Measurements from ENCODE around the gene ZNF407.

The ZNF407 gene

GRCh38 chr18:74679006-74679678 lies 81.5 kb downstream of the ZNF407 start:
- no peak for DNase-seq (ENCODE audit: low spot score)

GRCh38 chr18:74679679-74680076 lies 82.0 kb downstream of the ZNF407 start:
- DNase-seq (ENCODE audit: low spot score) = no peak

GRCh38 chr18:74682141-74682990 lies 84.7 kb downstream of the ZNF407 start:
- no peak for DNase-seq (ENCODE audit: low spot score)

GRCh38 chr18:74682991-74683297 lies 85.3 kb downstream of the ZNF407 start:
- DNase-seq (ENCODE audit: low spot score) = no peak

GRCh38 chr18:74683573-74683972 lies 85.9 kb downstream of the ZNF407 start:
- DNase-seq (ENCODE audit: low spot score) = no peak

GRCh38 chr18:74689251-74689650 lies 91.6 kb downstream of the ZNF407 start:
- no peak for DNase-seq (ENCODE audit: low spot score)

GRCh38 chr18:74692367-74693013 lies 94.8 kb downstream of the ZNF407 start:
- DNase-seq (ENCODE audit: low spot score) = no peak

- DNase-seq (ENCODE audit: low spot score) = no peak
Measured at GRCh38 chr18:74694436-74694835, 96.8 kb downstream of the ZNF407 start.

- no peak for DNase-seq (ENCODE audit: low spot score)
Measured at GRCh38 chr18:74695170-74695569, 97.5 kb downstream of the ZNF407 start.

- DNase-seq (ENCODE audit: low spot score) = no peak
Measured at GRCh38 chr18:74698881-74699280, 101.2 kb downstream of the ZNF407 start.

- DNase-seq (ENCODE audit: low spot score) = no peak
Measured at GRCh38 chr18:74699455-74699854, 101.8 kb downstream of the ZNF407 start.

- no peak for DNase-seq (ENCODE audit: low spot score)
Measured at GRCh38 chr18:74702950-74703349, 105.3 kb downstream of the ZNF407 start.

GRCh38 chr18:74708169-74708568 lies 110.5 kb downstream of the ZNF407 start:
- no peak for DNase-seq (ENCODE audit: low spot score)

GRCh38 chr18:74709452-74709851 lies 111.8 kb downstream of the ZNF407 start:
- DNase-seq (ENCODE audit: low spot score) = no peak

- no peak for DNase-seq (ENCODE audit: low spot score)
Measured at GRCh38 chr18:74714120-74714519, 116.5 kb downstream of the ZNF407 start.

- DNase-seq (ENCODE audit: low spot score) = no peak
Measured at GRCh38 chr18:74714791-74715190, 117.1 kb downstream of the ZNF407 start.

- DNase-seq (ENCODE audit: low spot score) = peak; percentile 70
Measured at GRCh38 chr18:74715306-74715705, 117.6 kb downstream of the ZNF407 start.

- DNase-seq (ENCODE audit: low spot score) = no peak
Measured at GRCh38 chr18:74715865-74716712, 118.4 kb downstream of the ZNF407 start.

- no peak for DNase-seq (ENCODE audit: low spot score)
Measured at GRCh38 chr18:74718312-74718711, 120.6 kb downstream of the ZNF407 start.

- no peak for DNase-seq (ENCODE audit: low spot score)
Measured at GRCh38 chr18:74722237-74722636, 124.6 kb downstream of the ZNF407 start.

- DNase-seq (ENCODE audit: low spot score) = no peak
Measured at GRCh38 chr18:74724186-74724585, 126.5 kb downstream of the ZNF407 start.

GRCh38 chr18:74725690-74726089 lies 128.0 kb downstream of the ZNF407 start:
- DNase-seq (ENCODE audit: low spot score) = no peak

Data from Ammon's horn (tissue), 1 donor.